ENCODE results near the gene ADK.

DNA sequence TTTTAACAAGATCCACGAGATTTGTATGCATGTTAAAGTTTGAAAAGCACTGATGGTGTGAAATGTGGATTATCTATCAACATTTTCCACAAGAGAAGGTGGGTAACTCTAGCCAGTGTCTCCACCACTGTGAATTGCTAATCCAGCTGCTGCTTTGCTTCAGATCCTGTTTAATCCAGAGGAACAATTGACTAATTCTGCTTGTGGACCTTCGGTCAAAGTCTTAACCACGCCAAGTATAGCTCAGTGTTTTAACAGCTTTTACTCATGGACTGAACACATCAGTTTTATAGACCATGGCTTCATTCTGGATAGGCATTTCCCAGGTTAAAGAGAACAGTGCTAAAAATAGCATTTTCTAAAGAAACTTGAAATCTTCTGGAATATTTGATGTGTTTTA is 23.5 kb downstream of the ADK start:
- no peak for TF ChIP-seq POLR2AphosphoS5 (IDR thresholded peaks at IDR 0.05; ENCODE audit: insufficient read depth, low read depth, low read length)
- TF ChIP-seq, protein P1, sequence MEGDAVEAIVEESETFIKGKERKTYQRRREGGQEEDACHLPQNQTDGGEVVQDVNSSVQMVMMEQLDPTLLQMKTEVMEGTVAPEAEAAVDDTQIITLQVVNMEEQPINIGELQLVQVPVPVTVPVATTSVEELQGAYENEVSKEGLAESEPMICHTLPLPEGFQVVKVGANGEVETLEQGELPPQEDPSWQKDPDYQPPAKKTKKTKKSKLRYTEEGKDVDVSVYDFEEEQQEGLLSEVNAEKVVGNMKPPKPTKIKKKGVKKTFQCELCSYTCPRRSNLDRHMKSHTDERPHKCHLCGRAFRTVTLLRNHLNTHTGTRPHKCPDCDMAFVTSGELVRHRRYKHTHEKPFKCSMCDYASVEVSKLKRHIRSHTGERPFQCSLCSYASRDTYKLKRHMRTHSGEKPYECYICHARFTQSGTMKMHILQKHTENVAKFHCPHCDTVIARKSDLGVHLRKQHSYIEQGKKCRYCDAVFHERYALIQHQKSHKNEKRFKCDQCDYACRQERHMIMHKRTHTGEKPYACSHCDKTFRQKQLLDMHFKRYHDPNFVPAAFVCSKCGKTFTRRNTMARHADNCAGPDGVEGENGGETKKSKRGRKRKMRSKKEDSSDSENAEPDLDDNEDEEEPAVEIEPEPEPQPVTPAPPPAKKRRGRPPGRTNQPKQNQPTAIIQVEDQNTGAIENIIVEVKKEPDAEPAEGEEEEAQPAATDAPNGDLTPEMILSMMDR (IDR thresholded peaks at IDR 0.05; ENCODE audit: extremely low read depth in 1 of 2, insufficient read depth in 1 of 2, low read depth in 1 of 2, low read length in 2 of 2) = no peak

All from endothelial cell of umbilical vein (primary cell).